ENCODE measurements around the gene MLPH.

DNA sequence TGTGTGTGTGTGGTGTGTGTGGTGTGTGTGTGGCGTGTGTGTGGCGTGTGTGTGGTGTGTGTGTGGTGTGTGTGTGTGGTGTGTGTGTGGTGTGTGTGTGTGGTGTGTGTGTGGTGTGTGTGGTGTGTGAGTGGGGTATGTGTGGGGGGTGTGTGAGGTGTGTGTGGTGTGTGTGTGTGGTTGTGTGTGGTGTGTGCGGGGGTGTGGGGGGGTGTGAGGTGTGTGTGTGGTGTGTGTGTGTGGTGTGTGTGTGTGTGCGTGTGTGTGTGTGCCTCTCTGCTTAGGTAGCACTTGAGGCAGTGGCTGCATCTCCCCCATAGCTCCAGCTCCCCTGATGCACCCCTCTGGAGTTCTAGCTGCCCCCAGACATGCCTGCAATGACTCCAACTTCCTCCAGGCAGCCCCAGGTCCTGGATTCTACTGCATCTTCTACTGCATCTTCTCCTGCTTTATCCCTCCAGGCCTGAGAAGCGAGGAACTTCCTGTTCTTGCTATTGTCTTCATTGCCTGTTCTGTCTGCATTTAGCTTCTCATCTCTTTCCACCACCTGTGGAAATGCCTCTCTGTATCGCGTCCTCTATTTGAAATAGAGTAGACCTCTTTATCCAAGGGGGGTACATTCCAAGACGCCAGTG, 22.2 kb upstream of the MLPH start:
- TF ChIP-seq POLR2A (IDR thresholded peaks at IDR 0.05; ENCODE audit: low read depth): no peak
- TF ChIP-seq, protein P1, sequence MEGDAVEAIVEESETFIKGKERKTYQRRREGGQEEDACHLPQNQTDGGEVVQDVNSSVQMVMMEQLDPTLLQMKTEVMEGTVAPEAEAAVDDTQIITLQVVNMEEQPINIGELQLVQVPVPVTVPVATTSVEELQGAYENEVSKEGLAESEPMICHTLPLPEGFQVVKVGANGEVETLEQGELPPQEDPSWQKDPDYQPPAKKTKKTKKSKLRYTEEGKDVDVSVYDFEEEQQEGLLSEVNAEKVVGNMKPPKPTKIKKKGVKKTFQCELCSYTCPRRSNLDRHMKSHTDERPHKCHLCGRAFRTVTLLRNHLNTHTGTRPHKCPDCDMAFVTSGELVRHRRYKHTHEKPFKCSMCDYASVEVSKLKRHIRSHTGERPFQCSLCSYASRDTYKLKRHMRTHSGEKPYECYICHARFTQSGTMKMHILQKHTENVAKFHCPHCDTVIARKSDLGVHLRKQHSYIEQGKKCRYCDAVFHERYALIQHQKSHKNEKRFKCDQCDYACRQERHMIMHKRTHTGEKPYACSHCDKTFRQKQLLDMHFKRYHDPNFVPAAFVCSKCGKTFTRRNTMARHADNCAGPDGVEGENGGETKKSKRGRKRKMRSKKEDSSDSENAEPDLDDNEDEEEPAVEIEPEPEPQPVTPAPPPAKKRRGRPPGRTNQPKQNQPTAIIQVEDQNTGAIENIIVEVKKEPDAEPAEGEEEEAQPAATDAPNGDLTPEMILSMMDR (IDR thresholded peaks at IDR 0.05): no peak
- TF ChIP-seq EP300 (IDR thresholded peaks at IDR 0.05): no peak
